Activated T-helper 2 cell treated with anti-CD3 and anti-CD28 coated beads, Interferon-gamma antibody, Interleukin-2, Interleukin-4, amounts not matched to agents 10 μg/mL and 5 μg/mL and 100 μg/mL, durations not matched to agents 14 hours and 24 hours and 36 hours (primary cell): ENCODE results near the gene TEX11. TPM values are rescaled to one million over a fixed set of nuclear protein-coding genes. Genes with fewer than 3 reads are reported as not detected.

ENCODE experiments used
- DNase-seq: peaks from one replicate; pipeline ENCODE4 v3.0.0; 2021; ENCODE audit warnings: low spot score
- H3K27ac Mint-ChIP-seq: one replicate; pipeline ENCODE4 v1.8.0; 2021; ENCODE audit warnings: mixed read lengths
- H3K27me3 Mint-ChIP-seq: one replicate; pipeline ENCODE4 v1.8.0; 2021; ENCODE audit warnings: low read depth, mixed read lengths
- H3K36me3 Mint-ChIP-seq: one replicate; pipeline ENCODE4 v1.8.0; 2021; ENCODE audit warnings: low read depth, mixed read lengths
- H3K4me1 Mint-ChIP-seq: one replicate; pipeline ENCODE4 v1.8.0; 2021; ENCODE audit warnings: low read depth, mixed read lengths
- H3K4me3 Mint-ChIP-seq: one replicate; pipeline ENCODE4 v1.8.0; 2021; ENCODE audit warnings: low read depth, mild to moderate bottlenecking, moderate library complexity, mixed read lengths
- H3K9me3 Mint-ChIP-seq: one replicate; pipeline ENCODE4 v1.8.0; 2021; ENCODE audit warnings: mixed read lengths
- intact Hi-C: fragments of 100-400 bp; cut with micrococcal nuclease; formaldehyde crosslinking; loops from one replicate; pipeline ENCODE4 v1.15.1; 2023
- total RNA-seq: library from RNA; stranded (reverse); gene quantifications from 2 replicates; pipeline ENCODE4 v1.2.3, GENCODE V29; 2022

The TEX11 gene
- total RNA-seq, 1 donor from 2014 or later = not detected

- no peak for DNase-seq
- Mint-ChIP-seq H3K36me3 (peaks cover 34% of the 10 kb centered on the region), H3K4me1 (peaks cover 18% of the 10 kb centered on the region), H3K27me3 (no peaks in the 10 kb centered on the region), H3K27ac (no peak overlapping the region), H3K9me3 (no peaks in the 10 kb centered on the region), H3K4me3 (no peak overlapping the region)
- intact Hi-C loops = no loop called here
Measured at GRCh38 chrX:70500826-70501225, 407.7 kb downstream of the TEX11 start.

- no peaks in the 10 kb centered on the region for H3K27me3 Mint-ChIP-seq
- peaks cover 50% of the 10 kb centered on the region for H3K36me3 Mint-ChIP-seq
- intact Hi-C loops = no loop called here
- no peaks in the 10 kb centered on the region for H3K9me3 Mint-ChIP-seq
- DNase-seq = no peak
- no peak overlapping the region for H3K27ac Mint-ChIP-seq
- peaks cover 3% of the 10 kb centered on the region for H3K4me1 Mint-ChIP-seq
- H3K4me3 Mint-ChIP-seq = no peak overlapping the region
Measured at GRCh38 chrX:70498129-70498528, 410.4 kb downstream of the TEX11 start.

- no peaks in the 10 kb centered on the region for H3K9me3 Mint-ChIP-seq
- H3K4me3 Mint-ChIP-seq = no peak overlapping the region
- H3K36me3 Mint-ChIP-seq = peaks cover 52% of the 10 kb centered on the region
- peaks cover 3% of the 10 kb centered on the region for H3K4me1 Mint-ChIP-seq
- no peak for DNase-seq
- H3K27ac Mint-ChIP-seq = no peak overlapping the region
- no peaks in the 10 kb centered on the region for H3K27me3 Mint-ChIP-seq
- intact Hi-C loops = no loop called here
Measured at GRCh38 chrX:70497026-70497425, 411.5 kb downstream of the TEX11 start.

GRCh38 chrX:70496491-70496890, 412.0 kb downstream of the TEX11 start:
- intact Hi-C loops = no loop called here
- DNase-seq = no peak
- no peaks in the 10 kb centered on the region for H3K9me3 Mint-ChIP-seq
- no peaks in the 10 kb centered on the region for H3K27me3 Mint-ChIP-seq
- H3K36me3 Mint-ChIP-seq = peaks cover 55% of the 10 kb centered on the region
- H3K4me1 Mint-ChIP-seq = peaks cover 5% of the 10 kb centered on the region
- H3K27ac Mint-ChIP-seq = no peak overlapping the region
- H3K4me3 Mint-ChIP-seq = no peak overlapping the region

- H3K36me3 Mint-ChIP-seq = peaks cover 57% of the 10 kb centered on the region
- H3K4me1 Mint-ChIP-seq = peaks cover 5% of the 10 kb centered on the region
- H3K4me3 Mint-ChIP-seq = no peak overlapping the region
- intact Hi-C loops = no loop called here
- DNase-seq = no peak
- no peak overlapping the region for H3K27ac Mint-ChIP-seq
- no peaks in the 10 kb centered on the region for H3K9me3 Mint-ChIP-seq
- no peaks in the 10 kb centered on the region for H3K27me3 Mint-ChIP-seq
Measured at GRCh38 chrX:70494441-70494840, 414.1 kb downstream of the TEX11 start.

- no peak for DNase-seq
- Mint-ChIP-seq H3K4me3 (no peak overlapping the region), H3K27ac (no peak overlapping the region), H3K36me3 (peaks cover 36% of the 10 kb centered on the region), H3K27me3 (no peaks in the 10 kb centered on the region), H3K9me3 (no peaks in the 10 kb centered on the region), H3K4me1 (peaks cover 2% of the 10 kb centered on the region)
- intact Hi-C loops = no loop called here
Measured at GRCh38 chrX:70488856-70489255, 419.7 kb downstream of the TEX11 start.

GRCh38 chrX:70485466-70485865, 423.0 kb downstream of the TEX11 start:
- no peak for DNase-seq
- H3K4me3 Mint-ChIP-seq = no peak overlapping the region
- no peak overlapping the region for H3K27ac Mint-ChIP-seq
- H3K27me3 Mint-ChIP-seq = no peaks in the 10 kb centered on the region
- intact Hi-C loops = no loop called here
- H3K9me3 Mint-ChIP-seq = no peaks in the 10 kb centered on the region
- H3K4me1 Mint-ChIP-seq = no peaks in the 10 kb centered on the region
- H3K36me3 Mint-ChIP-seq = peaks cover 24% of the 10 kb centered on the region

- no peak for DNase-seq
- intact Hi-C loops = no loop called here
- Mint-ChIP-seq H3K27ac (no peak overlapping the region), H3K9me3 (no peaks in the 10 kb centered on the region), H3K36me3 (peaks cover 18% of the 10 kb centered on the region), H3K4me3 (no peak overlapping the region), H3K27me3 (no peaks in the 10 kb centered on the region), H3K4me1 (peaks cover 7% of the 10 kb centered on the region)
Measured at GRCh38 chrX:70482300-70482699, 426.2 kb downstream of the TEX11 start.

GRCh38 chrX:70481471-70482270, 426.8 kb downstream of the TEX11 start:
- intact Hi-C loops = no loop called here
- H3K36me3 Mint-ChIP-seq = peaks cover 17% of the 10 kb centered on the region
- H3K4me1 Mint-ChIP-seq = peaks cover 7% of the 10 kb centered on the region
- H3K27me3 Mint-ChIP-seq = no peaks in the 10 kb centered on the region
- no peak for DNase-seq
- H3K27ac Mint-ChIP-seq = no peak overlapping the region
- no peak overlapping the region for H3K4me3 Mint-ChIP-seq
- H3K9me3 Mint-ChIP-seq = no peaks in the 10 kb centered on the region

GRCh38 chrX:70480660-70481018, 427.9 kb downstream of the TEX11 start:
- Mint-ChIP-seq H3K4me3 (no peak overlapping the region), H3K27ac (no peak overlapping the region), H3K27me3 (no peaks in the 10 kb centered on the region), H3K4me1 (peaks cover 7% of the 10 kb centered on the region), H3K36me3 (peaks cover 13% of the 10 kb centered on the region), H3K9me3 (no peaks in the 10 kb centered on the region)
- intact Hi-C loops = no loop called here
- DNase-seq = no peak

GRCh38 chrX:70479922-70480659, 428.4 kb downstream of the TEX11 start:
- H3K27me3 Mint-ChIP-seq = no peaks in the 10 kb centered on the region
- H3K9me3 Mint-ChIP-seq = no peaks in the 10 kb centered on the region
- no peak for DNase-seq
- peaks cover 13% of the 10 kb centered on the region for H3K36me3 Mint-ChIP-seq
- H3K27ac Mint-ChIP-seq = no peak overlapping the region
- intact Hi-C loops = no loop called here
- H3K4me1 Mint-ChIP-seq = peaks cover 7% of the 10 kb centered on the region
- H3K4me3 Mint-ChIP-seq = no peak overlapping the region

GRCh38 chrX:70479247-70479921, 429.1 kb downstream of the TEX11 start:
- intact Hi-C loops = no loop called here
- Mint-ChIP-seq H3K27me3 (no peaks in the 10 kb centered on the region), H3K27ac (no peak overlapping the region), H3K9me3 (no peaks in the 10 kb centered on the region), H3K36me3 (peaks cover 13% of the 10 kb centered on the region), H3K4me1 (peaks cover 8% of the 10 kb centered on the region), H3K4me3 (no peak overlapping the region)
- no peak for DNase-seq
